ENCODE results near the gene UCN2. TPM values are rescaled to one million over a fixed set of nuclear protein-coding genes. Genes with fewer than 3 reads are reported as not detected.

UCN2 gene
- total and polyA plus RNA-seq, 9 of the 15 experiments (the other 6 are each of a cell fraction or from before 2014, with no cell fraction given), result 0.08 to 0.11 TPM; not detected in 7

DNA sequence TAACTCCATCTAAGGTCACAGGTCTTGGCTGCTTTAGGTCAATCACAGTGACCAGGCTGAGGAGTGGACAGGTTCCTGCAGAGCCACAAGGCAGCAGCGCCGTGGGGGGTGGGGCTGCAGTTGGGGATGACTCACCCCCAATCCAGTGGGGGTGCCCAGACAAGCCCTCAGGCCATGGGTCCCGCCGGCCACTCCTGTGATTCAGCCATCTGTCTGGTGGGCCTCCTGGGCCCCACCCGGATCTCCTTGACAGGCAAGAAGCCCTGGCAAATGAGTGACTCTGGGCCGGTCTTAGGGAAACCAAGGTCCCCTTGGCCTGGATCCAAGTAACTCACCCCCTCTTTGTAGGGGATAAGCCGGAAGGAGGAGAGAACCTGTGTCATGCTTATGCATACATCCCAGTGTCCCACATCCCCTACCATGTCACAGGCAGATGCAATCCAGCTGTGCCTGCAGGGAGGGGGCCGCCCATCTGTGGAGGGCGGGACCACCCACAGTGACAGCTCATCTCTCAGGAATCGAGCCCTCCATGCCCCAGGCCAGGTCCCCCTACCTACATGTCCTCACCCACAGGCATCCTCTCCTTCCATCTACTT lies 32.0 kb upstream of the UCN2 start (continued):
- TF ChIP-seq SFPQ (IDR thresholded peaks at IDR 0.05; ENCODE audit: low read depth, low read length) (no peak), MECOM (CRISPR knock-in tag; IDR thresholded peaks at IDR 0.05) (no peak), ZBTB7A (IDR thresholded peaks at IDR 0.05; ENCODE audit: borderline replicate concordance, control insufficient read depth, low read depth, low read length) (no peak), CCNT2 (IDR thresholded peaks at IDR 0.05; ENCODE audit: borderline replicate concordance, extremely low read depth, insufficient read length, low read depth, low read length) (no peak), CXXC5 (CRISPR knock-in tag; IDR thresholded peaks at IDR 0.05) (no peak), ZNF766 (CRISPR knock-in tag; conservative IDR thresholded peaks at IDR 0.05) (no peak), RAD21 (CRISPR knock-in tag; conservative IDR thresholded peaks at IDR 0.05 in 1 of 2, IDR thresholded peaks at IDR 0.05 in 1 of 2) (no peak), ZNF77 (CRISPR knock-in tag; IDR thresholded peaks at IDR 0.05) (no peak), ARNT (IDR thresholded peaks at IDR 0.05) (no peak), PRDM10 (IDR thresholded peaks at IDR 0.05; ENCODE audit: partially characterized antibody) (peak; percentile 33), CBFA2T3 (IDR thresholded peaks at IDR 0.05) (peak; percentile 38), CBFB (CRISPR knock-in tag; IDR thresholded peaks at IDR 0.05) (no peak), KDM2B (CRISPR knock-in tag; IDR thresholded peaks at IDR 0.05) (no peak), POLR3G (IDR thresholded peaks at IDR 0.05; ENCODE audit: extremely low read depth, insufficient read length, insufficient replicate concordance) (no peak), ASH1L (IDR thresholded peaks at IDR 0.05; ENCODE audit: borderline replicate concordance, low read depth, partially characterized antibody) (no peak), E2F5 (CRISPR knock-in tag; IDR thresholded peaks at IDR 0.05) (no peak), ZNF57 (CRISPR knock-in tag; IDR thresholded peaks at IDR 0.05) (no peak), KLF16 (IDR thresholded peaks at IDR 0.05) (no peak), CBX5 (IDR thresholded peaks at IDR 0.05; ENCODE audit: borderline replicate concordance, low read depth) (no peak), JUN (IDR thresholded peaks at IDR 0.05; ENCODE audit: borderline replicate concordance, low read depth, low read length) (peak; percentile 73; the same call in 1 of the 2 replicates), JUN (CRISPR knock-in tag; IDR thresholded peaks at IDR 0.05; ENCODE audit: borderline replicate concordance) (no peak)
- TF ChIP-seq, protein P1, sequence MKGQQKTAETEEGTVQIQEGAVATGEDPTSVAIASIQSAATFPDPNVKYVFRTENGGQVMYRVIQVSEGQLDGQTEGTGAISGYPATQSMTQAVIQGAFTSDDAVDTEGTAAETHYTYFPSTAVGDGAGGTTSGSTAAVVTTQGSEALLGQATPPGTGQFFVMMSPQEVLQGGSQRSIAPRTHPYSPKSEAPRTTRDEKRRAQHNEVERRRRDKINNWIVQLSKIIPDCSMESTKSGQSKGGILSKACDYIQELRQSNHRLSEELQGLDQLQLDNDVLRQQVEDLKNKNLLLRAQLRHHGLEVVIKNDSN (CRISPR knock-in tag; IDR thresholded peaks at IDR 0.05), result no peak

All from K562 (cell line).